ENCODE measurements around the gene RPS6KA4. TPM values are rescaled to one million over a fixed set of nuclear protein-coding genes. Genes with fewer than 3 reads are reported as not detected.

Gene RPS6KA4
- total and polyA plus RNA-seq, 5 donors: 12.8 to 17.6 (median 17.0) TPM

GRCh38 chr11:64371201-64371600 lies 12.2 kb downstream of the RPS6KA4 start:
- H3K4me3 ChIP-seq (ENCODE audit: low read length): no peak overlapping the region
- intact Hi-C loops (cut with DNase I): no loop called here
- H3K27me3 ChIP-seq (ENCODE audit: control insufficient read depth, insufficient read depth): no peaks in the 10 kb centered on the region
- WGBS: 86% methylated on average over 22 of the region's 22 CpGs
- ATAC-seq (peak in 1 of 2 donors; percentile 26), DNase-seq (peak in 2 of 3 donors; percentile 32 to 47)
- H3K9me3 ChIP-seq (ENCODE audit: control insufficient read depth, low read length): no peaks in the 10 kb centered on the region
- H3K4me1 ChIP-seq (ENCODE audit: control insufficient read depth, insufficient read depth, low read length): no peaks in the 10 kb centered on the region
- no peak overlapping the region for H3K27ac ChIP-seq (ENCODE audit: low read length)

GRCh38 chr11:64372021-64372420 lies 13.1 kb downstream of the RPS6KA4 start:
- Histone ChIP-seq H3K27me3 (ENCODE audit: control insufficient read depth, insufficient read depth) (no peaks in the 10 kb centered on the region), H3K4me3 (ENCODE audit: low read length) (no peak overlapping the region), H3K4me1 (ENCODE audit: control insufficient read depth, insufficient read depth, low read length) (no peaks in the 10 kb centered on the region), H3K27ac (ENCODE audit: low read length) (no peak overlapping the region), H3K9me3 (ENCODE audit: control insufficient read depth, low read length) (no peaks in the 10 kb centered on the region)
- ATAC-seq (no peak), DNase-seq (peak in 1 of 3 donors; percentile 43)
- intact Hi-C loops (cut with DNase I): no loop called here
- 91% methylated on average over 6 of the region's 6 CpGs for WGBS

DNA sequence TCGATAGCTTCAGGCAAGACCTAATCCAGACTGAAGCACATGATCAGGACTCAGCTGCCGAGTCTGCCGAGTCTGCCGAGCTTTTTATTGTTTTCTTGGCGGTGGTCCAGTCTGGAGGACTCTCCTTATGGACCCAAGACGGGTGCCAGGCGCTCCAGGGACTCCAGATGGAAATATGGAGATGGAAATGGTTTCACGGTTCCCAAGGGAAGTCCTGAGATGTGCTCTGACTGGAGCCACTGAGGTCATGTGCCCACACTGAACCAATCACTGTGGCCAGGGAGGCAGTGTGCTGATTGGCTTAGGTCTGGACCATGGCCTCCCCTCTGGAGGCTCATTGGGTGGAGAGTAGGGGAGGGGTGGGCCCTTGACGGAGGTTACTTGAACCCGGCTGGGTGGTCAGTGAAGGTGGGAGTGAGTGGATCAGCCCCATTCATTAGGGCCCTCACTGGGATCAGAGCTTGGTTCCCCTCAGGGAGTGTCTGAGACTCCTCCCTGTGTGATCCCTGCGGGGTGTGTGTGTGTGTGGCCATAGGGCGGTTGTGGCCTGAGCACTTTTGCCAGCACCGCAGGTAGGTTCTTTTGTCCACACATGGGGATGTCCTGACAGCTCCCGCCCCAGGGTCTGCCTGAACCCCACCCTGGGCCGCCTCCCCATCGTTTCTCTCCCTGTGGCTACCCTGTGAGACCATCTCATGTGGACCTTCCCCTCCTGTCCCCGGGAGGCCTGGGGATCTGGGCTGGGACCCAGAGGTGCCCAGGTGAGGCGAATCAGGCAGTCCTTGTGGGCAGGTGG lies 14.0 kb downstream of the RPS6KA4 start:
- ATAC-seq (peak; percentile 14 to 23), DNase-seq (peak in 1 of 3 donors; percentile 53)
- no peaks in the 10 kb centered on the region for H3K9me3 ChIP-seq (ENCODE audit: control insufficient read depth, low read length)
- no peaks in the 10 kb centered on the region for H3K27me3 ChIP-seq (ENCODE audit: control insufficient read depth, insufficient read depth)
- no peak overlapping the region for H3K4me3 ChIP-seq (ENCODE audit: low read length)
- intact Hi-C loops (cut with DNase I): no loop called here
- no peaks in the 10 kb centered on the region for H3K4me1 ChIP-seq (ENCODE audit: control insufficient read depth, insufficient read depth, low read length)
- H3K27ac ChIP-seq (ENCODE audit: low read length): no peak overlapping the region
- WGBS: 68% methylated on average over 18 of the region's 18 CpGs

DNA sequence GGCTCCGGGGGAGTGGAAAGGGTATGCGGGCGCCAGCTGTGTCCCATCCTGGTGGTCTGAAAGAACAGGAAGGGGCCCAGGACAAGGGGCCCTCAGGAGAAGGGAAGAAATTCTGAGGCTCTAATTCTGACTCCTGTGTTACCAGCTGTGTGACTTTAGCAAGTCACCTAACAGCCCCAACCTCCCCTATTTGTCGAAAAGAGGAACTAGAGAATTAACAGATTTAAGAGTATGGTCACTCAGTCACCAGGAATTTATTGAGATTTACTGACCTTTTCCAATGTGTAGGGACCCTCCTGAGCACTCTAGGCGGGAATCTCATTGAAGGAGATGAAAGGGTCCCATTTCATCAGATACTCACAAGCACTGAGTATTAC lies 14.6 kb downstream of the RPS6KA4 start:
- DNase-seq (no peak), ATAC-seq (no peak)
- WGBS: 67% methylated on average over 5 of the region's 5 CpGs
- Histone ChIP-seq H3K4me3 (ENCODE audit: low read length) (no peak overlapping the region), H3K27ac (ENCODE audit: low read length) (no peak overlapping the region), H3K27me3 (ENCODE audit: control insufficient read depth, insufficient read depth) (no peaks in the 10 kb centered on the region), H3K9me3 (ENCODE audit: control insufficient read depth, low read length) (no peaks in the 10 kb centered on the region), H3K4me1 (ENCODE audit: control insufficient read depth, insufficient read depth, low read length) (no peaks in the 10 kb centered on the region)
- intact Hi-C loops (cut with DNase I): no loop called here

- Histone ChIP-seq H3K27ac (ENCODE audit: low read length) (no peak overlapping the region), H3K4me1 (ENCODE audit: control insufficient read depth, insufficient read depth, low read length) (no peaks in the 10 kb centered on the region), H3K27me3 (ENCODE audit: control insufficient read depth, insufficient read depth) (no peaks in the 10 kb centered on the region), H3K9me3 (ENCODE audit: control insufficient read depth, low read length) (no peaks in the 10 kb centered on the region), H3K4me3 (ENCODE audit: low read length) (no peak overlapping the region)
- DNase-seq: no peak
- intact Hi-C loops (cut with DNase I): no loop called here
- ATAC-seq: no peak
- 90% methylated on average over 7 of the region's 7 CpGs for WGBS
These were observed 17.1 kb downstream of the RPS6KA4 start for GRCh38 chr11:64376071-64376470.

- H3K4me3 ChIP-seq (ENCODE audit: low read length): no peak overlapping the region
- H3K27ac ChIP-seq (ENCODE audit: low read length): no peak overlapping the region
- ATAC-seq (peak; percentile 65 to 67), DNase-seq (peak; percentile 41 to 80 (median 78))
- no peaks in the 10 kb centered on the region for H3K4me1 ChIP-seq (ENCODE audit: control insufficient read depth, insufficient read depth, low read length)
- H3K9me3 ChIP-seq (ENCODE audit: control insufficient read depth, low read length): no peaks in the 10 kb centered on the region
- H3K27me3 ChIP-seq (ENCODE audit: control insufficient read depth, insufficient read depth): no peaks in the 10 kb centered on the region
- WGBS: 40% methylated on average over 14 of the region's 14 CpGs
- intact Hi-C loops (cut with DNase I): no loop called here
These were observed 19.4 kb downstream of the RPS6KA4 start for GRCh38 chr11:64378335-64378880.

DNA sequence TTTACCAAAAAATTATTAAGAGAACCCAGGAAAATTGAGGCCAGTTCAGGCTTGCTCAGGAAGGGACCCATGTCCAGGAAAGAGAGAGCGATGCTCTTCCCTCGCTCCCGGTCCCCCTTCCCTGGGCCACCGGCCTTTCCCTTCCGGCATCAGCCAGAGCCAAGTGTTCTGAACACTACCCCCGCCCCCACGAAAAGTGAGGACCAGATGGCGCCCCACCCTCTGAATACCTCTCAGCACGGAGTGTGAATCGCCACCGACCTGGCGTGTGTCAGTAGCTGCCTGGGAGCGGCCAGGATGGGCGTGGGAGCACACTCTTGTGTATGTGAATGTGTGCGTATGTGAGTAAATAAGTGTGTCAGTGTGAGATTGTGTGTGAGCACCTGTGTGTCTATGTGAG lies 20.2 kb downstream of the RPS6KA4 start:
- intact Hi-C loops (cut with DNase I): no loop called here
- peak in 1 of 3 donors; percentile 61 for DNase-seq
- WGBS: 79% methylated on average over 15 of the region's 15 CpGs
- no peak overlapping the region for H3K4me3 ChIP-seq (ENCODE audit: low read length)
- H3K9me3 ChIP-seq (ENCODE audit: control insufficient read depth, low read length): no peaks in the 10 kb centered on the region
- no peaks in the 10 kb centered on the region for H3K27me3 ChIP-seq (ENCODE audit: control insufficient read depth, insufficient read depth)
- no peaks in the 10 kb centered on the region for H3K4me1 ChIP-seq (ENCODE audit: control insufficient read depth, insufficient read depth, low read length)
- ATAC-seq: no peak
- no peak overlapping the region for H3K27ac ChIP-seq (ENCODE audit: low read length)

- intact Hi-C loops (cut with DNase I): no loop called here
- Histone ChIP-seq H3K4me3 (ENCODE audit: low read length) (no peak overlapping the region), H3K4me1 (ENCODE audit: control insufficient read depth, insufficient read depth, low read length) (no peaks in the 10 kb centered on the region), H3K27ac (ENCODE audit: low read length) (no peak overlapping the region), H3K9me3 (ENCODE audit: control insufficient read depth, low read length) (no peaks in the 10 kb centered on the region), H3K27me3 (ENCODE audit: control insufficient read depth, insufficient read depth) (no peaks in the 10 kb centered on the region)
- DNase-seq: no peak
- 62% methylated on average over 35 of the region's 35 CpGs for WGBS
- ATAC-seq: peak in 1 of 2 donors; percentile 15
These were observed 21.1 kb downstream of the RPS6KA4 start for GRCh38 chr11:64379817-64380709.

DNA sequence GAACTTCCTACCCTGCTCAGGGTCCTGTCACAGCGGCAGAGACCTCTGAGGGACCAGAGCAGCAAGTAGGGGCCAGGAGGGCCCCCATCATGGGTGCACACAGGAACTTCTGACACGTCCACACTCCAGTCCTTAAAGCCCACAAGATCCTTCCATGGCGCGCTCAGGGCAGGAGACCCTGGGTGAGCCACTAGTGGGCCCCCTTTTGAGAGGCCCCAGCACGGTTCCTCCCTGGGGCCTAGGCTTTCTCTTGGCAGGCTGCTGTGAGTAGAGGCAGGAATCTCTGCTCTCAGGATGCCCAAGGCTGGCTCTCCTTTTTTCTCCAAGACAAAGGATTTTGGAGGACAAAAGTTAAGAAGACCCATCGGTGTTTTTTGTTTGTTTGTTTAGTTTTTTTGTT lies 22.4 kb downstream of the RPS6KA4 start:
- ATAC-seq: no peak
- 74% methylated on average over 6 of the region's 6 CpGs for WGBS
- no peaks in the 10 kb centered on the region for H3K27me3 ChIP-seq (ENCODE audit: control insufficient read depth, insufficient read depth)
- no peak for DNase-seq
- H3K4me3 ChIP-seq (ENCODE audit: low read length): no peak overlapping the region
- no peaks in the 10 kb centered on the region for H3K9me3 ChIP-seq (ENCODE audit: control insufficient read depth, low read length)
- intact Hi-C loops (cut with DNase I): no loop called here
- H3K27ac ChIP-seq (ENCODE audit: low read length): no peak overlapping the region
- no peaks in the 10 kb centered on the region for H3K4me1 ChIP-seq (ENCODE audit: control insufficient read depth, insufficient read depth, low read length)

DNA sequence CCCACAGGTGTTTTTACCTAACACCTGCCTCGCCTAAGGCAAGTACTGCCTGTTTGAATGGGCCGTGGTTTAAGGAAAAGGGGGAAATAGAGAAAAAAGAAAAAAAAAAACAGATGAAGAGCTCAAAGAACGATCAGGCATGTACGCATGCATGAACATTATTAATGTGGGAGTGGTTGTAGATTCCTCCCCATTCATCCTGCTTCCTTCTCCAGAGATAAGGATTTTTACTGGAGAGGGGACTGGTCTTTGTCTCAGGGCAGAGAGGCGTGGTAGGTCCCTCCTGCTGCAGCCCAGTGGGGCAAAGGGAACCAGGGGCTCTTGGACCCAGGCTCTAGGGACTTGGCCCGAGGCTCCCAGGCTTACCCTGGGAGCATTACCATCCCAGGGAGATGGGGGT lies 23.1 kb downstream of the RPS6KA4 start:
- ATAC-seq (no peak), DNase-seq (no peak)
- WGBS: 63% methylated on average over 6 of the region's 6 CpGs
- Histone ChIP-seq H3K27me3 (ENCODE audit: control insufficient read depth, insufficient read depth) (no peaks in the 10 kb centered on the region), H3K27ac (ENCODE audit: low read length) (no peak overlapping the region), H3K4me1 (ENCODE audit: control insufficient read depth, insufficient read depth, low read length) (no peaks in the 10 kb centered on the region), H3K9me3 (ENCODE audit: control insufficient read depth, low read length) (no peaks in the 10 kb centered on the region), H3K4me3 (ENCODE audit: low read length) (no peak overlapping the region)
- intact Hi-C loops (cut with DNase I): no loop called here

DNA sequence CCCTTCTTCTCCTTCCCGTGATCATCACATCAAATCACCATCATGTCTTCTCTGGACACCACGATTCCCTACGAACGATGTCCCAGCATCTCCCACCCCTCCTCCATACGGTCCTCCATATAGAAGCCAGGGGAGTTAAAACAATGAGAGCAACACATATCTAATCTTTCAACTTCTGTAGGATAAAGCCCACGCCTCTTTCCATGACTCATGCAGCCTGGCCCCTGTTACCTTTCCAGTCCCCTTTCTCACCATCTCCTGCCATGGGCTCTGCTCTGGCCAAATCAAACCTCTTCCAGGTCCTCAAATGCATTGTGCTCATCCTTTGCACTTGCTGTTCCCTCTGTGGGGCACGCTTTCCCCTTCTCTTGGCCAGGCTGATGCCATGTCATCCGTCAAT lies 23.6 kb downstream of the RPS6KA4 start:
- H3K27ac ChIP-seq (ENCODE audit: low read length): no peak overlapping the region
- no peaks in the 10 kb centered on the region for H3K9me3 ChIP-seq (ENCODE audit: control insufficient read depth, low read length)
- no peak overlapping the region for H3K4me3 ChIP-seq (ENCODE audit: low read length)
- WGBS: 54% methylated on average over 8 of the region's 8 CpGs
- intact Hi-C loops (cut with DNase I): no loop called here
- H3K4me1 ChIP-seq (ENCODE audit: control insufficient read depth, insufficient read depth, low read length): no peaks in the 10 kb centered on the region
- no peak for DNase-seq
- no peaks in the 10 kb centered on the region for H3K27me3 ChIP-seq (ENCODE audit: control insufficient read depth, insufficient read depth)
- ATAC-seq: no peak
